Natural killer cell (primary cell): Measurements from ENCODE around the gene ZNF639. TPM values are rescaled to one million over a fixed set of nuclear protein-coding genes. Genes with fewer than 3 reads are reported as not detected.

Source experiments
- ATAC-seq, 3 donors: fragments of 150-1000 bp in 2 of 3; fragments of 200-7000 bp in 1 of 3; cut with Tn5 transposase; 1 replicate in 1 of 3; 2 replicates in 2 of 3; pipeline ENCODE4 v1.10.0; 2021; ENCODE audit warnings: mild to moderate bottlenecking in 2 of 3, moderate library complexity in 2 of 3
- DNase-seq, 2 donors: peaks; one replicate each; pipeline versions ENCODE4 v3.0.0 to v3.0.0-alpha.2; 2013 to 2021; ENCODE audit warnings: mixed read lengths in 1 of 2
- H3K27ac ChIP-seq: one replicate; pipeline ENCODE4 v1.5.1; 2013; ENCODE audit warnings: mild to moderate bottlenecking, low read length
- H3K27me3 ChIP-seq: one replicate; pipeline ENCODE4 v1.6.1; 2013; ENCODE audit warnings: low read length; ENCODE audit not compliant: control insufficient read depth, insufficient read depth
- H3K36me3 ChIP-seq: one replicate; pipeline ENCODE4 v1.6.1; 2013; ENCODE audit warnings: low read length; ENCODE audit not compliant: control insufficient read depth, insufficient read depth
- H3K4me1 ChIP-seq: one replicate; pipeline ENCODE4 v1.6.1; 2013; ENCODE audit warnings: low read length; ENCODE audit not compliant: control insufficient read depth, insufficient read depth
- H3K4me3 ChIP-seq: one replicate; pipeline ENCODE4 v1.5.1; 2013; ENCODE audit warnings: low read length
- H3K9me3 ChIP-seq: one replicate; pipeline ENCODE4 v1.6.1; 2013; ENCODE audit warnings: low read length; ENCODE audit not compliant: control insufficient read depth, insufficient read depth
- H3K27ac Mint-ChIP-seq, 2 donors: one replicate each; pipeline ENCODE4 v1.8.0; 2022; ENCODE audit warnings: mild to moderate bottlenecking in 2 of 2, mixed read lengths in 2 of 2, moderate library complexity in 1 of 2
- H3K27me3 Mint-ChIP-seq, 2 donors: one replicate each; pipeline ENCODE4 v1.8.0; 2022; ENCODE audit warnings: low read depth in 2 of 2, mixed read lengths in 2 of 2
- H3K36me3 Mint-ChIP-seq: one replicate; pipeline ENCODE4 v1.8.0; 2022; ENCODE audit warnings: mixed read lengths
- H3K4me1 Mint-ChIP-seq, 2 donors: one replicate each; pipeline ENCODE4 v1.8.0; 2022; ENCODE audit warnings: mixed read lengths in 2 of 2
- H3K4me3 Mint-ChIP-seq: one replicate; pipeline ENCODE4 v1.8.0; 2022; ENCODE audit warnings: mild to moderate bottlenecking, moderate library complexity, mixed read lengths
- H3K9me3 Mint-ChIP-seq, 2 donors: one replicate each; pipeline ENCODE4 v1.8.0; 2022; ENCODE audit warnings: mixed read lengths in 2 of 2
- WGBS: methylation state at CpG from one replicate; pipeline ENCODE4 v1.1.7; 2013; ENCODE audit warnings: missing lambda C conversion rate; ENCODE audit not compliant: insufficient coverage; 5-methylcytosine and 5-hydroxymethylcytosine counted together
- intact Hi-C: fragments of 100-400 bp; cut with micrococcal nuclease; formaldehyde crosslinking; loops from one replicate; pipeline ENCODE4 v1.14.2; 2022
- total RNA-seq, 4 donors: library from RNA; stranded (reverse); fragments of 120-200 nt in 1 of 4; gene quantifications; one replicate each; pipeline versions ENCODE4 v1.2.3 to v1.2.4, GENCODE V29; 2013 to 2022
- TF ChIP-seq, protein P1 (sequence below): fragments of 200-600 bp; IDR thresholded peaks from one replicate; pipeline ENCODE4 v1.8.0; 2022; ENCODE audit warnings: antibody characterized with exemption

Gene ZNF639
- total RNA-seq, 3 donors from 2014 or later (not counting 1 experiment from before 2014, with no cell fraction given), result 51.8 to 54.5 (median 53.5) TPM

DNA sequence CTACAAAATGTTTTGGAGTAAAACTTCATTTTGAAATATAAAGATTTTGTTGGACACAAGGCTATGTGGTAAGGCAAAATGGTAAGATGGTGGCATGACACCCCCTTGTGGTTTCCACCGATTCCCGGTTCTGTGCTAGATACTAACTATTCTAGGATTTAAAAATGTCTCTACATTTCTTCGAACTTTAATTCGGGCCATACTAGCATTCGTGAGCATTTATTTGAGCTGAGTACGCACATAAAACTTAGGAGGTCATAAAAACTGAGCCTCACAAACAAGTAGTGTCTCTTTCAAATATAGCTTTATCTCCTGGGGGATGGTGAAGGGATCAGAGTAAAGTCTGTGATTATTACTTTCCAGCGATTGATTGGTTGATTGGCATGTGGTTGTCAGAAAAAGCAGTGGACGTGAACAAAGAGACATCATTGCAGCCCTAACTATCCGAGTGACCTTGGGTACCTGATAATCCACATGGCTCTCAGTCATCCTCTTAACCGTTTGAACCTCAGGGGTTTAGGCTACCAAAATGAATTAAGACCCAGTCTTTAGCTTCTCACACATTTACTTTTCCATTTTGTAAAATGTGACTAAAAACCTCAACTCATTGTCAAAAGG, 1.1 kb upstream of the ZNF639 start:
- H3K36me3 Mint-ChIP-seq, result no peaks in the 10 kb centered on the region
- peak overlapping the region; percentile 86 for H3K4me3 Mint-ChIP-seq
- TF ChIP-seq, protein P1, sequence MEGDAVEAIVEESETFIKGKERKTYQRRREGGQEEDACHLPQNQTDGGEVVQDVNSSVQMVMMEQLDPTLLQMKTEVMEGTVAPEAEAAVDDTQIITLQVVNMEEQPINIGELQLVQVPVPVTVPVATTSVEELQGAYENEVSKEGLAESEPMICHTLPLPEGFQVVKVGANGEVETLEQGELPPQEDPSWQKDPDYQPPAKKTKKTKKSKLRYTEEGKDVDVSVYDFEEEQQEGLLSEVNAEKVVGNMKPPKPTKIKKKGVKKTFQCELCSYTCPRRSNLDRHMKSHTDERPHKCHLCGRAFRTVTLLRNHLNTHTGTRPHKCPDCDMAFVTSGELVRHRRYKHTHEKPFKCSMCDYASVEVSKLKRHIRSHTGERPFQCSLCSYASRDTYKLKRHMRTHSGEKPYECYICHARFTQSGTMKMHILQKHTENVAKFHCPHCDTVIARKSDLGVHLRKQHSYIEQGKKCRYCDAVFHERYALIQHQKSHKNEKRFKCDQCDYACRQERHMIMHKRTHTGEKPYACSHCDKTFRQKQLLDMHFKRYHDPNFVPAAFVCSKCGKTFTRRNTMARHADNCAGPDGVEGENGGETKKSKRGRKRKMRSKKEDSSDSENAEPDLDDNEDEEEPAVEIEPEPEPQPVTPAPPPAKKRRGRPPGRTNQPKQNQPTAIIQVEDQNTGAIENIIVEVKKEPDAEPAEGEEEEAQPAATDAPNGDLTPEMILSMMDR, result no peak
- peak overlapping the region; percentile 52 for H3K27ac ChIP-seq
- H3K4me1 Mint-ChIP-seq, result peaks cover 29% of the 10 kb centered on the region in 2 donors
- H3K4me3 ChIP-seq, result no peak overlapping the region
- H3K9me3 ChIP-seq, result no peaks in the 10 kb centered on the region
- peaks cover 17% of the 10 kb centered on the region for H3K4me1 ChIP-seq
- no peaks in the 10 kb centered on the region for H3K36me3 ChIP-seq
- peak overlapping the region; percentile 75 to 92 for H3K27ac Mint-ChIP-seq
- intact Hi-C loops, result loop anchor here (1.0 kb wide), 2 partner anchors 26 to 172 kb away; partner anchors contain the start of gene MFN1
- no peaks in the 10 kb centered on the region for H3K27me3 Mint-ChIP-seq
- no peaks in the 10 kb centered on the region for H3K27me3 ChIP-seq
- WGBS, result 55% methylated on average over 10 of the region's 10 CpGs
- ATAC-seq (no peak), DNase-seq (peak in 1 of 2 donors; percentile 42)
- no peaks in the 10 kb centered on the region for H3K9me3 Mint-ChIP-seq

DNA sequence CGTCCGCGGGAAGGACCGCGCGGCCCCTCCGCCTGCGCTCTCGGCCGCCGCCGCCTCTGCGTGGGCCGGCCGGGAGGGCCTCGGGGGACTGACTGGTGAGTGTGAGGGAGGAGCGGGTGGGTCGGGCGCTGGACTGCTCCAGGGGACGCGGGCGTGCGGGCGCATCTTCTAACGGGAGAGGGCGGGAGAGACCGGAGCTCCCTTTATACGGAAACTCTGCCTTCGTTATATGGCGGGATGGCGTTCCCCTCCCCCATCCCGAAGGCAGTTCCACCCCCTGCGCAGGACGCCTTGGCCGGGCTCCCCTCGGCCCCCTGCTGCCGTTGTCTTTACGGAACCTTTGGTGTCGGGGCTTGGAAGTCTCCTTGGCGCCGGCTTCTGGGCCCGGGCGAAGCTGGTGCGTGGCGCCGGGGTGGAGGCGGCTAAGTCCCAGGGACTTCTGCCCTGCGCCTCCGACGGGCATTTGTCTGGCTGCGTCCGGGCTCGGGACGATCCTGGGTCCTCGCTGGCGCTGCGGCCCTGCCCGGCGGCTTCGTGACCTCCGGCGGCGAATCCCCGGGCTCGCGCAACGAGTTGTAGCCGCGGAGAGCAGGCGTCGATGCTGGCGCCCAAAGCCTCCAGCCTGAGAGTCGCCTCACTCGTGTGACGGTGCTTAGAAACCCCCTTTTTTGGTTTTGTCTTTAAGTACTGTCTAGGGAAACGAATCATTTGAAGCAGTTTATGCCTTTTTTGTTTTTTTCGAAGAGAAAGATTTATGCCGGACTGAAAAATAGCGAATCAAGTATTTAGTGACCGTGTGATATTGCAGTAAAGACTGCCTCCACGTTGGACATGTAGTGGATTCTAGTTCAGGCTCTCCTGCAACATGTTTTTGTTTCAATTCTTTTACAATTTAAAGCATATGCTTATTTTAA, 623 bp downstream of the ZNF639 start:
- under 1% methylated on average over 81 of the region's 81 CpGs for WGBS
- Mint-ChIP-seq H3K4me3 (peak overlapping the region; percentile 90), H3K9me3 (no peaks in the 10 kb centered on the region), H3K36me3 (no peaks in the 10 kb centered on the region), H3K27ac (peak overlapping the region; percentile 92 to 94), H3K27me3 (no peaks in the 10 kb centered on the region), H3K4me1 (peaks cover 29% of the 10 kb centered on the region in 2 donors)
- no peaks in the 10 kb centered on the region for H3K27me3 ChIP-seq
- peaks cover 10% of the 10 kb centered on the region for H3K36me3 ChIP-seq
- H3K4me3 ChIP-seq, result peak overlapping the region; percentile 98
- H3K27ac ChIP-seq, result peak overlapping the region; percentile 97
- ATAC-seq (peak; percentile 48 to 57 (median 48)), DNase-seq (peak; percentile 59 to 84)
- H3K4me1 ChIP-seq, result peaks cover 17% of the 10 kb centered on the region
- intact Hi-C loops, result loop anchor here (1.0 kb wide), 1 partner anchor 239 kb away; the partner anchor contains the start of gene ACTL6A
- no peaks in the 10 kb centered on the region for H3K9me3 ChIP-seq
- TF ChIP-seq, protein P1, result no peak

DNA sequence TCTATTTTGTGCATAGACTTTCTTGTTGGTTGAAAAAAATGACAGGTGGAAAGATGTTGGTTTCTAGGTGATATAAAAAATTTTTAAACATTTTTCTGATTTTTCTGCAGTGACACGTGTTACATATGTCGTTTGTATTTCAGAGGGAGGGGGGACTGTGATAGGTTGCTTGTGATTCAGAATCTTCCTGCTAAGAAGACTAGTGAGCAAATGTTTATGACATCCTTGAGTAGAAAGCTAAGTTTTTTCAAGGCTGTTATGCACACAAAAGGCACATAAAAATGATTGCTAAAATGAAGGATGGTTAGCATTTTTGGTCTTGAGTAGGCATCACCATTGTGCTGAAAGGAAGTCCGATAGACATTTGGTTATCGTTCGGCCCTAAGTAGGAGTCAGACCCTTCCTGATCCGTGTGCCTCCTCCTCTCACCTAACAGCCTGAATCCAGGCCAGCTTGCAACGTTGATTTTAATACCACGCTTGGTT, 1.5 kb downstream of the ZNF639 start:
- Mint-ChIP-seq H3K4me1 (peaks cover 29% of the 10 kb centered on the region in 2 donors), H3K27me3 (no peaks in the 10 kb centered on the region), H3K9me3 (no peaks in the 10 kb centered on the region), H3K4me3 (peak overlapping the region; percentile 90), H3K27ac (peak overlapping the region; percentile 92 to 94), H3K36me3 (no peaks in the 10 kb centered on the region)
- intact Hi-C loops, result no loop called here
- H3K9me3 ChIP-seq, result no peaks in the 10 kb centered on the region
- H3K4me3 ChIP-seq, result peak overlapping the region; percentile 98
- H3K27me3 ChIP-seq, result no peaks in the 10 kb centered on the region
- DNase-seq (peak in 1 of 2 donors; percentile 52), ATAC-seq (no peak)
- peaks cover 18% of the 10 kb centered on the region for H3K36me3 ChIP-seq
- 4% methylated on average over 8 of the region's 8 CpGs for WGBS
- H3K4me1 ChIP-seq, result peaks cover 17% of the 10 kb centered on the region
- TF ChIP-seq, protein P1, result no peak
- peak overlapping the region; percentile 97 for H3K27ac ChIP-seq
